HL-60 (cell line): ENCODE data around the gene PRKAR1B.

ENCODE experiments used
- CTCF ChIP-seq: IDR thresholded peaks from one replicate; pipeline ENCODE4 v1.5.1; 2011; ENCODE audit warnings: low read length, control low read depth, inconsistent platforms; ENCODE audit not compliant: insufficient read depth
- GABPA ChIP-seq: IDR thresholded peaks from 2 replicates; pipeline ENCODE4 v1.6.1; 2012; ENCODE audit warnings: low read depth
- POLR2AphosphoS5 ChIP-seq: IDR thresholded peaks from 2 replicates; pipeline ENCODE4 v1.6.1; 2012; ENCODE audit warnings: low read depth
- REST ChIP-seq: IDR thresholded peaks from 2 replicates; pipeline ENCODE4 v1.6.1; 2012; ENCODE audit warnings: low read depth; ENCODE audit not compliant: insufficient replicate concordance
- SPI1 ChIP-seq: IDR thresholded peaks from 2 replicates; pipeline ENCODE4 v1.6.1; 2012; ENCODE audit warnings: low read depth, mild to moderate bottlenecking, borderline replicate concordance

- no peak for TF ChIP-seq CTCF
- no peak for TF ChIP-seq REST
- no peak for TF ChIP-seq POLR2AphosphoS5
- no peak for TF ChIP-seq SPI1
- no peak for TF ChIP-seq GABPA
These were observed 45.4 kb downstream of the PRKAR1B start for GRCh38 chr7:681551-682307.
